Measurements from ENCODE around the gene SARDH.

The SARDH gene

DNA sequence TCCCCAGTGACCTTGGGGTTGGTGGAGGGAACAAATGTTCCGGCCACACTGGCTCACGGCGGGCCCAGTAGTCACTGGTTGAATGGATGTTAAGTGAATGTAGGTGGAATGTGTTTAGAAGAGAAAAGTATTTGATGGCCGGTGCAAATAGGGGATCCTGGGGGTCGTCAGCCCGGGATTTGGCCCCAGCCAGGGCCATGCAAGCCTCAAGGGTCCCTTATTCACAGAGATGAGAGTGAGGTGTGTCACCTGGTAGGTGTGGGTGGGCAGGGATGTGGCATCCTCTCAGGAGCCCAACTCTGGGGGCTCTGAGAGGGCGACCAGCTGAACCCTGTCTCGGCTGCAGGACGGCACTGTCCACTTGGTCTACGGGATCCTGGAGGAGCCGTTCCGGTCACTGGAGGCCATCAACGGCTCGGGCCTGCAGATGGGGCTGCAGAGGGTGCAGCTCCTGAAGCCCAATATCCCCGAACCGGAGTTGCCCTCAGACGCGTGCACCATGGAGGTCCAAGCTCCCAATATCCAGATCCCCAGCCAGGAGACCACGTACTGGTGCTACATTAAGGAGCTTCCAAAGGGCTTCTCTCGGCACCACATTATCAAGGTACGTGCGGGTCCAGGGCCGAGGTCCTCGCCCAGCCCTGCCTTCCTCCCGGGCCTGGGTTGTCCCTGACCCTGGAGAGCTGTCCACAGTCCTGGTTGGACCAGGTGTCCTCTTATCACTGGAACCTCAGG lies 96.1 kb downstream of the SARDH start:
- no peak for DNase-seq (ENCODE audit: low read depth)
- no peak overlapping the region for H3K4me3 ChIP-seq (ENCODE audit: low read length)
- TF ChIP-seq, protein P1, sequence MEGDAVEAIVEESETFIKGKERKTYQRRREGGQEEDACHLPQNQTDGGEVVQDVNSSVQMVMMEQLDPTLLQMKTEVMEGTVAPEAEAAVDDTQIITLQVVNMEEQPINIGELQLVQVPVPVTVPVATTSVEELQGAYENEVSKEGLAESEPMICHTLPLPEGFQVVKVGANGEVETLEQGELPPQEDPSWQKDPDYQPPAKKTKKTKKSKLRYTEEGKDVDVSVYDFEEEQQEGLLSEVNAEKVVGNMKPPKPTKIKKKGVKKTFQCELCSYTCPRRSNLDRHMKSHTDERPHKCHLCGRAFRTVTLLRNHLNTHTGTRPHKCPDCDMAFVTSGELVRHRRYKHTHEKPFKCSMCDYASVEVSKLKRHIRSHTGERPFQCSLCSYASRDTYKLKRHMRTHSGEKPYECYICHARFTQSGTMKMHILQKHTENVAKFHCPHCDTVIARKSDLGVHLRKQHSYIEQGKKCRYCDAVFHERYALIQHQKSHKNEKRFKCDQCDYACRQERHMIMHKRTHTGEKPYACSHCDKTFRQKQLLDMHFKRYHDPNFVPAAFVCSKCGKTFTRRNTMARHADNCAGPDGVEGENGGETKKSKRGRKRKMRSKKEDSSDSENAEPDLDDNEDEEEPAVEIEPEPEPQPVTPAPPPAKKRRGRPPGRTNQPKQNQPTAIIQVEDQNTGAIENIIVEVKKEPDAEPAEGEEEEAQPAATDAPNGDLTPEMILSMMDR (conservative IDR thresholded peaks at IDR 0.05; ENCODE audit: low read length): no peak

DNA sequence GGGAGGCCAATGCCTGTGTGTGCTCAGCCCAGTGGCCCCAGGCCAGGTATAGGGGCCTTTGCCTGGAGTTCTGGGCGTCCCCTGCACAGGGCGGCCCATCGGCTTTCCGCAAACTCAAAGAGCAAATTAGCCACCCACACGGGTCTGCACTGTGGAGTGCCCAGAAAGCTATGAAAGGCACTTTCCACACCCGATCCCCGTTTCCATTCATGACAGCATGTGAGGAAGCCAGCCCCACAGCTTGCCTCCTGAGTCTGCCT lies 96.8 kb downstream of the SARDH start:
- DNase-seq (ENCODE audit: low read depth): no peak
- TF ChIP-seq, protein P1 (conservative IDR thresholded peaks at IDR 0.05; ENCODE audit: low read length): no peak
- H3K4me3 ChIP-seq (ENCODE audit: low read length): no peak overlapping the region

DNA sequence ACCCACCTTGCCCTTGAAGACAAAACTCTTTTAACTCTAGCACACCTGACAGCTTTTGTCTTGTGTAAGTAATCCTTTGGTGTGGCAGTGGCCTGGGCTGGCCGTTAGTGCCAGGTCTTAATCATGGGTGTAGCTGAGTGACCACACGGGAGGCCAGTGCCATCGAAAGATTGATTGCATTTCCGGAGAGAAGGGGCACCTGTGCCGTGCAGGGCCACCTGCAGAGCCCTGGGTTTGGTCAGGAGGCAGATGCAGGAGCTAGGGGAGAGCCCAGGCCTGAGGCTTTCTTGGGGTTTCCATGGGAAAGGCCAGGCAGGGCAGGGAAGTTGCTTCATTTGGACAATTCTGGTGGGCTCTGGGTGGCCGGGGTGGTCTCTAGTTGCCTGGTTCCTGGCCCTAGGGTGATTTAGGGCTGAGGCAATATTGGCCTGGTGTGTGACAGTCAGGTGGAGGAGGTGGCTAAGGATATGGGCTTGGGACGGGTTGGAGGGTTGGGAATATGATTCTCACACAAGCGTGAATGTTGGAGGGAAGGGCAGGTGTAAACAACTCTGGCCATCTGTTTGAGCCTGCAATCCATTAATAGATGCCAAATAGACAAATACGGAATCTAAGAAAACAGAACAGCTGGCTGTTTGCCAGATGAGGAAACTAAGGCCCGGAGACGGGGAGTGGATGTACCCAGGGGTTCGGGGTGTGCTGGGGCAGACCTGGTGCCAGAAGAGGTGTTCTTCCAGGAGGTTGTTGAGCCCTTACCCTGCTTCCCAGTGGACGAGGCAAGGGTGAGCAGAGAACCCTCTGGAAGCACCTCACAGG lies 97.4 kb downstream of the SARDH start:
- H3K4me3 ChIP-seq (ENCODE audit: low read length): no peak overlapping the region
- no peak for DNase-seq (ENCODE audit: low read depth)
- TF ChIP-seq, protein P1 (conservative IDR thresholded peaks at IDR 0.05; ENCODE audit: low read length): no peak

DNA sequence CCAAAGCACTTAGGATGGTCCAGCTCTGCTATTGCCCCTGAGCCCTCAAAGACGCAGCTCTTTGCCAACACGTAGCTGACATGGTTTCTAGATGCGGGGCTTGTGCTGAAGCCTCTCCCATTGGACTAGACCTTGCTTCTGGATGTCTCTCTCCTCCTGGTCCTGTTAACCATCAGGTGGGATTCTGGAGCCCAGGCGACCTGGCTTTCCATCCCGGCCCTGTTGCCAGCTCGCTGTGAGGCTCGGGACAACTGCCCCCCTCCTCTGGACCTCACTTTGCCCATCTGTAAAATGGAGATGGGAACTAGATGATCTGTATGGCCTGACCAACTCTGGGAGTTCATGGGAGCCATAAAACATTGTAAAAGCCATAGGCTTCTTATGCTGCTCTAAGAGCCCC lies 98.0 kb downstream of the SARDH start:
- no peak for DNase-seq (ENCODE audit: low read depth)
- H3K4me3 ChIP-seq (ENCODE audit: low read length): no peak overlapping the region
- TF ChIP-seq, protein P1 (conservative IDR thresholded peaks at IDR 0.05; ENCODE audit: low read length): no peak

DNA sequence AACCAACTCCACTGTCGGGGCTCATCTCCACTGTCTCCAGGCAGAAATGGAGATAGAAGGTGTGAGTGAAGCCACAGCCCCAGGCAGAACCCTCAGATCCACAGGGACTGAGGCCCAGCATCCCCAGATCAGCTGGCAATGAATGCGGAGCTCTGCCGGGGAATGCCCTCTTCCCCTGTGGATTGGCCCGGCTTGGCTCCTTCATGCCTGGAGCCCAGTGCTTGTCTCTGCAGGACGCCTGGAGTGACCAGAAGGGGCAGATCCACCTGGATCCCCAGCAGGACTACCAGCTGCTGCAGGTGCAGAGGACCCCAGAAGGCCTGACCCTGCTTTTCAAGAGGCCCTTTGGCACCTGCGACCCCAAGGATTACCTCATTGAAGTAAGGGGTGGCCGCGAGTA lies 98.5 kb downstream of the SARDH start:
- TF ChIP-seq, protein P1 (conservative IDR thresholded peaks at IDR 0.05; ENCODE audit: low read length): no peak

DNA sequence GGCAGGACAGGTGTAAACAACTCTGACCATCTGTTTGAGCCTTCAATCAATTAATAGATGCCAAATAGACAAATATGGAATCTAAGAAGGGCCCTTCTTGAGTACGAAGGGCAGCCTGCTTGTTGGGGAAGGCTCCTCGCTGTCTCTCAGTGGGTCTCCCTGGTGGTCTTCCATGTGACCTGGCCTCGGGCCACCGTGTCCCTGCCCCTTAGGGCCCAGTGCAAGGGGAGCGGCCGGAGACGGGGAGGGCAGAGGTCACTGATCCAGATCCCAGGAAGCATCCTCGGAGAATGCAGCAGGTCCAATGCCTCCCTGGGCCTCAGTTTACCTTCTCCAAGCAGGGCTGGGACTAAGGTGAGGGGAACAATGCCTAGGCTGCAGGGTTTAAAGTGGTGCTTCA lies 99.4 kb downstream of the SARDH start:
- no peak for DNase-seq (ENCODE audit: low read depth)
- TF ChIP-seq, protein P1 (conservative IDR thresholded peaks at IDR 0.05; ENCODE audit: low read length): no peak

More for the DNA sequence above, 98.5 kb downstream of the SARDH start:
- no peak for DNase-seq (ENCODE audit: low read depth)
- no peak overlapping the region for H3K4me3 ChIP-seq (ENCODE audit: low read length)

DNA sequence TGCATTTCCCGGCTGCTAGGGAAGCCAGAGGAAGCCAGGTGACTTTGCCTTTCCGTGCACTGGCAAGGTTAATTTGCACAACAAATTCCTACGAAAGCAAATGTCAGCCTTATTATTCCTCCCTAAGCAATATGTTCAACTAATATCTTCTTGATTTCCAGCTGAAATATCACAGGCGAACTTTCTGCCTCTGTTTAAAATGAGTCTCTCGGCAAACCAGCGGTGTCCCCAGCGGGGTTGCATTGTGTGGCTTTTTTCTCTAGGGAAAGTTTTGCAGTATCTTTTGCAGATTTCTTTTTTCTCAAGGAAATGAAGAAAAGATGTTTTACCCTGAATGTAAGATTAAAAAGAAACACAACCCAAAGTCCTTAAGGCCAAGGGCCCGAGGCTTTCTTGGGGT lies 100.1 kb downstream of the SARDH start:
- H3K4me3 ChIP-seq (ENCODE audit: low read length): no peak overlapping the region
- TF ChIP-seq, protein P1 (conservative IDR thresholded peaks at IDR 0.05; ENCODE audit: low read length): no peak
- no peak for DNase-seq (ENCODE audit: low read depth)

More for the DNA sequence above, 99.4 kb downstream of the SARDH start:
- no peak overlapping the region for H3K4me3 ChIP-seq (ENCODE audit: low read length)
